Endothelial cell of umbilical vein (primary cell): ENCODE data around the gene VCL. TPM values are rescaled to one million over a fixed set of nuclear protein-coding genes. Genes with fewer than 3 reads are reported as not detected.
A peak's percentile ranks its signal among the peaks of the same experiment; 100 is the strongest.

Source experiments
- BruUV-seq: library from RNA; stranded (reverse); fragments of 400-500 nt; replicated peaks from 2 replicates; lab custom pipeline; 2021; lab: Mats Ljungman, UMichigan
- CTCF ChIA-PET: fragments of 300-600, 350-600 bp; sonication (Branson Sonifier 250); formaldehyde crosslinking; loops from one replicate; lab custom pipeline; 2021; ENCODE audit warnings: antibody characterized with exemption, inconsistent platforms; lab: Charles Lee
- POLR2A ChIA-PET: fragments of 300-600, 350-600 bp; sonication (Branson Sonifier 250); formaldehyde crosslinking; loops from one replicate; lab custom pipeline; 2021; ENCODE audit warnings: antibody characterized with exemption, inconsistent platforms; lab: Charles Lee
- DNase-seq: peaks from one replicate; pipeline ENCODE4 v3.0.0-alpha.2; 2011; ENCODE audit warnings: low read depth, low spot score
- FAIRE-seq: peaks from 2 replicates; lab custom pipeline; 2011; peaks lifted over from hg19 to GRCh38; lab: Jason Lieb, UNC
- H2AFZ ChIP-seq: 2 replicates; pipeline ENCODE4 v1.6.0; 2012; ENCODE audit warnings: low read depth, low read length, control low read depth, inconsistent platforms
- H3K27ac ChIP-seq: 2 replicates; pipeline ENCODE4 v1.5.1; 2011; ENCODE audit warnings: low read depth, mild to moderate bottlenecking, control low read depth, low read length, moderate library complexity; ENCODE audit not compliant: insufficient read depth
- H3K27me3 ChIP-seq, 2 experiments: 2 replicates each; pipeline versions ENCODE4 v1.6.0 to v1.6.1; 2011; ENCODE audit warnings: low read length in 2 of 2, mixed read lengths in 1 of 2; ENCODE audit not compliant: control insufficient read depth in 2 of 2, insufficient read depth in 2 of 2
- H3K36me3 ChIP-seq, 2 experiments: 2 replicates in 1 of 2; 3 replicates in 1 of 2; pipeline ENCODE4 v1.5.1; 2011; ENCODE audit warnings: low read length in 2 of 2, mild to moderate bottlenecking in 1 of 2, moderate library complexity in 1 of 2; ENCODE audit not compliant: control insufficient read depth in 2 of 2, insufficient read depth in 2 of 2; ENCODE audit errors: extremely low read depth in 1 of 2
- H3K4me1 ChIP-seq: 3 replicates; pipeline ENCODE4 v1.5.1; 2011; ENCODE audit warnings: mild to moderate bottlenecking, low read length; ENCODE audit not compliant: control insufficient read depth, insufficient read depth; ENCODE audit errors: extremely low read depth
- H3K4me2 ChIP-seq: 2 replicates; pipeline ENCODE4 v1.6.1; 2011; ENCODE audit warnings: low read length, control low read depth, mixed read lengths; ENCODE audit not compliant: insufficient read depth
- H3K4me3 ChIP-seq, 3 experiments: fragments of 200-600 bp in 1 of 3; sonication (generic), shearing (Covaris generic) in 1 of 3; replicated peaks in 1 of 3; 2 replicates each; pipeline ENCODE4 v1.5.1; 2011 to 2016; ENCODE audit warnings: control low read depth in 3 of 3, low read length in 3 of 3, mild to moderate bottlenecking in 2 of 3, inconsistent platforms in 1 of 3, low read depth in 1 of 3, moderate library complexity in 1 of 3; ENCODE audit not compliant: insufficient read depth in 1 of 3
- H3K79me2 ChIP-seq: 2 replicates; pipeline ENCODE4 v1.6.0; 2012; ENCODE audit warnings: low read length, inconsistent platforms; ENCODE audit not compliant: control insufficient read depth, insufficient read depth
- H3K9ac ChIP-seq: replicated peaks from 2 replicates; pipeline ENCODE3; 2011; ENCODE audit warnings: low read length, control low read depth; ENCODE audit not compliant: insufficient read depth; ENCODE audit errors: extremely low read depth
- H3K9me1 ChIP-seq: replicated peaks from 3 replicates; pipeline ENCODE4 v1.6.0; 2011; ENCODE audit warnings: mild to moderate bottlenecking, low read length; ENCODE audit not compliant: control insufficient read depth, insufficient read depth; ENCODE audit errors: extremely low read depth
- H3K9me3 ChIP-seq: replicated peaks from 2 replicates; pipeline ENCODE4 v1.5.1; 2012; ENCODE audit warnings: low read length, inconsistent platforms; ENCODE audit not compliant: control insufficient read depth, insufficient read depth
- H4K20me1 ChIP-seq: replicated peaks from 2 replicates; pipeline ENCODE3; 2011; ENCODE audit warnings: mild to moderate bottlenecking, low read length; ENCODE audit not compliant: control insufficient read depth, insufficient read depth; ENCODE audit errors: extremely low read depth
- CTCF ChIP-seq, 2 donors: IDR thresholded peaks; 1 replicate in 1 of 2; 2 replicates in 1 of 2; pipeline ENCODE4 v1.5.1; 2011; ENCODE audit warnings: low read length in 2 of 2, mild to moderate bottlenecking in 2 of 2, moderate library complexity in 2 of 2, control low read depth in 1 of 2, inconsistent platforms in 1 of 2, low read depth in 1 of 2; ENCODE audit not compliant: insufficient read depth in 1 of 2; ENCODE audit errors: extremely low read depth in 1 of 2
- EZH2 ChIP-seq: IDR thresholded peaks from 2 replicates; pipeline ENCODE4 v1.6.1; 2012; ENCODE audit warnings: borderline replicate concordance, low read depth, mild to moderate bottlenecking, moderate library complexity, low read length, inconsistent platforms; ENCODE audit not compliant: severe bottlenecking
- FOS ChIP-seq: IDR thresholded peaks from 2 replicates; pipeline ENCODE4 v1.6.1; 2011; ENCODE audit warnings: mild to moderate bottlenecking, low read length, moderate library complexity, borderline replicate concordance; ENCODE audit not compliant: insufficient read depth
- GATA2 ChIP-seq: IDR thresholded peaks from 2 replicates; pipeline ENCODE4 v1.7.0; 2011; ENCODE audit warnings: low read depth, mild to moderate bottlenecking, moderate library complexity, mixed read lengths, low read length; ENCODE audit not compliant: insufficient read length, insufficient read depth
- JUN ChIP-seq: IDR thresholded peaks from 2 replicates; pipeline ENCODE4 v1.6.1; 2011; ENCODE audit warnings: borderline replicate concordance, low read depth; ENCODE audit not compliant: insufficient read length, insufficient read depth
- MAX ChIP-seq: IDR thresholded peaks from 2 replicates; pipeline ENCODE4 v1.6.1; 2011; ENCODE audit not compliant: insufficient read depth, insufficient read length
- POLR2A ChIP-seq: IDR thresholded peaks from 2 replicates; pipeline ENCODE4 v1.6.1; 2012; ENCODE audit warnings: low read depth, mild to moderate bottlenecking, control low read depth, low read length
- dilution Hi-C: fragments of 300-500 bp; cut with MboI; formaldehyde crosslinking; loops from one replicate; pipeline ENCODE4 v1.15.0; 2019; ENCODE audit warnings: low sequenced_read_pairs; ENCODE audit not compliant: extremely low pct_ligation_motif_present
- intact Hi-C: fragments of 100-400 bp; cut with micrococcal nuclease; formaldehyde crosslinking; loops from one replicate; pipeline ENCODE4 v1.10.0; 2022
- polyA plus RNA-seq, 4 experiments: library from polyadenylated mRNA; depleted of rRNA in 3 of 4; stranded (reverse) in 3 of 4; unstranded in 1 of 4; fragments of >200 nt; gene quantifications; 2 replicates each; pipeline versions ENCODE4 v1.2.1 to v1.2.3, GENCODE V29; 2011 to 2012; ENCODE audit warnings: missing spikeins in 1 of 4
- total RNA-seq: library from RNA; stranded (reverse); gene quantifications from 2 replicates; pipeline ENCODE4 v1.2.3, GENCODE V29; 2021

VCL gene
- total and polyA plus RNA-seq, 2 donors (not counting 3 experiments of a cell fraction or from before 2014, with no cell fraction given): 95.4 to 231 TPM

GRCh38 chr10:73998623-73998928, 660 bp downstream of the VCL start:
- TF ChIP-seq POLR2A: no peak
- FAIRE-seq: no peak
- ChIA-PET CTCF (interaction anchor here (1.0 to 5.4 kb wide), 11 partner anchors 14 to 112 kb away, joined by 3 to 62 read pairs (median 11); no protein-coding TSS in a partner anchor), POLR2A (interaction anchor here (0.8 to 2.8 kb wide), 4 partner anchors 13 to 112 kb away, joined by 3 to 22 read pairs (median 6); no protein-coding TSS in a partner anchor)
- intact Hi-C loops: loop anchor here (2.0 to 5.0 kb wide), 2 partner anchors 41 to 58 kb away; no protein-coding TSS in a partner anchor
- H3K4me1 ChIP-seq: peaks cover 18% of the 10 kb centered on the region
- H3K9me3 ChIP-seq: no peaks in the 10 kb centered on the region
- H3K27me3 ChIP-seq: no peaks in the 10 kb centered on the region
- no peak overlapping the region for H2AFZ ChIP-seq
- H3K9me1 ChIP-seq: no peaks in the 10 kb centered on the region
- dilution Hi-C loops: no loop called here
- H3K36me3 ChIP-seq: no peaks in the 10 kb centered on the region
- peak overlapping the region; percentile 95 for H3K9ac ChIP-seq
- TSS peak; percentile 59 for BruUV-seq
- DNase-seq: no peak
- peak overlapping the region; percentile 89 for H3K4me2 ChIP-seq
- peak overlapping the region; percentile 73 to 91 (median 86) for H3K4me3 ChIP-seq
- H3K79me2 ChIP-seq: peaks cover 55% of the 10 kb centered on the region
- H4K20me1 ChIP-seq: no peaks in the 10 kb centered on the region
- H3K27ac ChIP-seq: peak overlapping the region; percentile 83

- Histone ChIP-seq H4K20me1 (no peaks in the 10 kb centered on the region), H2AFZ (no peak overlapping the region), H3K79me2 (peaks cover 61% of the 10 kb centered on the region), H3K4me2 (peak overlapping the region; percentile 89), H3K9me3 (no peaks in the 10 kb centered on the region), H3K27me3 (no peaks in the 10 kb centered on the region), H3K4me3 (peak overlapping the region; percentile 73 to 91 (median 86)), H3K36me3 (no peaks in the 10 kb centered on the region), H3K9ac (peak overlapping the region; percentile 95), H3K27ac (peak overlapping the region; percentile 83), H3K4me1 (peaks cover 17% of the 10 kb centered on the region), H3K9me1 (no peaks in the 10 kb centered on the region)
- TF ChIP-seq JUN (peak; percentile 17), MAX (no peak), FOS (peak; percentile 60), GATA2 (no peak), EZH2 (no peak), CTCF (IDR thresholded peaks at IDR 0.05; ENCODE audit: extremely low read depth in 1 of 2, insufficient read depth in 1 of 2, low read depth in 1 of 2, low read length in 2 of 2) (peak; percentile 49 to 70)
- CTCF ChIA-PET: interaction anchor here (0.8 to 5.4 kb wide), 17 partner anchors 12 to 113 kb away, joined by 3 to 62 read pairs (median 5); no protein-coding TSS in a partner anchor
- dilution Hi-C loops: no loop called here
- DNase-seq (peak; percentile 84), FAIRE-seq (peak; percentile 75)
- intact Hi-C loops: loop anchor here (1.0 to 5.0 kb wide), 5 partner anchors 33 to 113 kb away; no protein-coding TSS in a partner anchor
- POLR2A ChIA-PET: interaction anchor here (0.5 to 2.8 kb wide), 12 partner anchors 11 to 227 kb away, joined by 3 to 22 read pairs (median 4); a partner anchor contains a TSS
- BruUV-seq: no TSS peak
Measured at GRCh38 chr10:73998929-73999691, 1.2 kb downstream of the VCL start.
